ENCODE measurements around the gene HPS1.

GRCh38 chr10:98418665-98419468, 27.9 kb downstream of the HPS1 start:
- TF ChIP-seq POLR2A (IDR thresholded peaks at IDR 0.05; ENCODE audit: low read depth, low read length) (no peak), POLR2AphosphoS5 (IDR thresholded peaks at IDR 0.05; ENCODE audit: low read depth, low read length) (no peak)
